ENCODE measurements around the gene LOXL1. TPM values are rescaled to one million over a fixed set of nuclear protein-coding genes. Genes with fewer than 3 reads are reported as not detected.

LOXL1 gene
- total and polyA plus RNA-seq, 2 experiments from 2014 or later: 54.5 to 92.4 TPM

DNA sequence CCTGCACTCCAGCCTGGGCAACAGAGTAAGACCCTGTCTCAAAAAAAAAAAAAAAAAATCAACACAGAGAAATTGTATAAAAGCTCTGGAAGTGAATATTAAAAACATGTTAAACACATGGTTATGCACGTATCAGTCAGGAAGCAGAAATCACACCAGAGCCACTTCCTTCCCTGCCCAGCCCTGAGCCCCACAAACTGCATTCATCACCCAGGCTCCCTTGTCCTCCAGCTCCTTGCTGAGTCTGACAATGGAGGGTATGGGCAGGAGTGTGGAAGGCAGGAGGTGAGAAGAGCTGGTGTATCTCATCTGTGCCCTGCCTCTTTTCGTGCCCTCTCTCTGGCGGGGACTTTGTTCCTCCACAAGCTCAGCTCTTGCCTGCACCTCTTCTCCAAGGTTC, 12.1 kb upstream of the LOXL1 start:
- H3K9me3 ChIP-seq (ENCODE audit: low read depth): no peaks in the 10 kb centered on the region
- no peak for DNase-seq (ENCODE audit: low read depth in 1 of 2, low spot score in 1 of 2)
- no peak overlapping the region for H3K4me3 ChIP-seq
- no peaks in the 10 kb centered on the region for H3K27me3 ChIP-seq
- no peaks in the 10 kb centered on the region for H3K4me1 ChIP-seq (ENCODE audit: low read depth)
- TF ChIP-seq, protein P1, sequence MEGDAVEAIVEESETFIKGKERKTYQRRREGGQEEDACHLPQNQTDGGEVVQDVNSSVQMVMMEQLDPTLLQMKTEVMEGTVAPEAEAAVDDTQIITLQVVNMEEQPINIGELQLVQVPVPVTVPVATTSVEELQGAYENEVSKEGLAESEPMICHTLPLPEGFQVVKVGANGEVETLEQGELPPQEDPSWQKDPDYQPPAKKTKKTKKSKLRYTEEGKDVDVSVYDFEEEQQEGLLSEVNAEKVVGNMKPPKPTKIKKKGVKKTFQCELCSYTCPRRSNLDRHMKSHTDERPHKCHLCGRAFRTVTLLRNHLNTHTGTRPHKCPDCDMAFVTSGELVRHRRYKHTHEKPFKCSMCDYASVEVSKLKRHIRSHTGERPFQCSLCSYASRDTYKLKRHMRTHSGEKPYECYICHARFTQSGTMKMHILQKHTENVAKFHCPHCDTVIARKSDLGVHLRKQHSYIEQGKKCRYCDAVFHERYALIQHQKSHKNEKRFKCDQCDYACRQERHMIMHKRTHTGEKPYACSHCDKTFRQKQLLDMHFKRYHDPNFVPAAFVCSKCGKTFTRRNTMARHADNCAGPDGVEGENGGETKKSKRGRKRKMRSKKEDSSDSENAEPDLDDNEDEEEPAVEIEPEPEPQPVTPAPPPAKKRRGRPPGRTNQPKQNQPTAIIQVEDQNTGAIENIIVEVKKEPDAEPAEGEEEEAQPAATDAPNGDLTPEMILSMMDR (IDR thresholded peaks at IDR 0.05; ENCODE audit: low read depth, low read length): no peak
- H3K27ac ChIP-seq: no peak overlapping the region
- H3K36me3 ChIP-seq: no peaks in the 10 kb centered on the region

DNA sequence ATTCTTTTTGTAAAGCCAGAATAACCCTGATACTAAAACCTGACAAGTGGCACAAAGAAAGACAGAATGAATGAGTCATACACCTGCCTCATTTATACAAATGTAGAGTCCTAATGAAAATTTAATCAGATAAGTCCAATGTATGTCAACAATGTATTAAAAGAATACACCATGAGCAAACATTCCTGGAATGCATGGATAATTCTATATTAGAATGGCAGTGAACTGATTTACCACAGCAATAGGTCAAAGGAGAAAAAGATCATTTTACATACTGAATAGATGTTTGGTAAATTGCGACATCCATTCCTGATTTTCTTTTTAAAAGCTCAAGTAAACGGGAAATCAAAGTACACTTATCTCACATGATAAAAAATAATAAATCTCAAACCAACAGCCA, 11.2 kb upstream of the LOXL1 start:
- H3K27me3 ChIP-seq: no peaks in the 10 kb centered on the region
- H3K36me3 ChIP-seq: no peaks in the 10 kb centered on the region
- H3K27ac ChIP-seq: no peak overlapping the region
- H3K4me3 ChIP-seq: no peak overlapping the region
- DNase-seq (ENCODE audit: low read depth in 1 of 2, low spot score in 1 of 2): no peak
- no peaks in the 10 kb centered on the region for H3K9me3 ChIP-seq (ENCODE audit: low read depth)
- TF ChIP-seq, protein P1 (IDR thresholded peaks at IDR 0.05; ENCODE audit: low read depth, low read length): no peak
- H3K4me1 ChIP-seq (ENCODE audit: low read depth): no peaks in the 10 kb centered on the region

DNA sequence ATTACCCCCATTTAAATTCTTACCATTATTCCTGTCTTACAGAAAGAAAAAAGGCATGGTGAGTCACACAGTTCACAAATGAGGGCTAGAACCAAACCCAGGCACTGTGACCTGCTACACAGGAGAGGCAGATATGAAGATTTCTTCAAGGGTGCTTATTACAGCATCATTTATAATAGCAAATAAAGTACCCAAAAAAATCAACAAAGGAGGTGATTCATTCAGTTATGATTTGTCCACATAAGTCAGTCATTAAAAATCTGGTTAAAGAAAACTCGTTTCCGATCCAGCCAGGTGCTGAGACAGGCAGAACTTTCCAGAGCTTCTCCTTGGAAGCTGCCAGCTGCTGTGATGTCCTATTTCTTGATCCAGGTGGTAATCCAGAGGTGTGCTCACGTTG, 7.5 kb upstream of the LOXL1 start:
- H3K27me3 ChIP-seq: no peaks in the 10 kb centered on the region
- H3K4me3 ChIP-seq: no peak overlapping the region
- TF ChIP-seq, protein P1 (IDR thresholded peaks at IDR 0.05; ENCODE audit: low read depth, low read length): no peak
- no peak overlapping the region for H3K27ac ChIP-seq
- DNase-seq (ENCODE audit: low read depth in 1 of 2, low spot score in 1 of 2): no peak
- H3K36me3 ChIP-seq: no peaks in the 10 kb centered on the region
- H3K4me1 ChIP-seq (ENCODE audit: low read depth): peaks cover 33% of the 10 kb centered on the region
- no peaks in the 10 kb centered on the region for H3K9me3 ChIP-seq (ENCODE audit: low read depth)

DNA sequence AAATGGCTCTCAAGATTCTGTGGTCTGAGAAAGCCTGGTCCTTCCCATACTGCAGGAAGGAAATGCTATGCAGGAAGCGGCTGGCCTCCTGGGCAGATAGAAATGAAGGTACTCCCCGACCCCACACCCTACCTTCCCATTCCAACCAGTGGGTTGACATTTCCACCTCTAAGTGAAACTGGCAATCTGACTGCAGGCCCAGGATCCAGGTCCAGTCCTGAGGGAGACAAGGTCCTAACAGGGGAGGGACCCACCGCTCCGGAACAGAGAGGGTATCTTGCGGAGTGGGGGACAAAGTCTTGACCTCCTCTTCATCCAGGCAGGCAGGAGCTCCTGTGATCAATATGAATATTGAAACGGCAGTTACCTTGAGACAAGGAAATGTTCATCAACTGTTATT, 6.6 kb upstream of the LOXL1 start:
- Histone ChIP-seq H3K36me3 (no peaks in the 10 kb centered on the region), H3K27ac (no peak overlapping the region), H3K9me3 (ENCODE audit: low read depth) (no peaks in the 10 kb centered on the region), H3K27me3 (no peaks in the 10 kb centered on the region), H3K4me3 (no peak overlapping the region), H3K4me1 (ENCODE audit: low read depth) (peaks cover 39% of the 10 kb centered on the region)
- TF ChIP-seq, protein P1 (IDR thresholded peaks at IDR 0.05; ENCODE audit: low read depth, low read length): no peak
- DNase-seq (ENCODE audit: low read depth in 1 of 2, low spot score in 1 of 2): no peak

DNA sequence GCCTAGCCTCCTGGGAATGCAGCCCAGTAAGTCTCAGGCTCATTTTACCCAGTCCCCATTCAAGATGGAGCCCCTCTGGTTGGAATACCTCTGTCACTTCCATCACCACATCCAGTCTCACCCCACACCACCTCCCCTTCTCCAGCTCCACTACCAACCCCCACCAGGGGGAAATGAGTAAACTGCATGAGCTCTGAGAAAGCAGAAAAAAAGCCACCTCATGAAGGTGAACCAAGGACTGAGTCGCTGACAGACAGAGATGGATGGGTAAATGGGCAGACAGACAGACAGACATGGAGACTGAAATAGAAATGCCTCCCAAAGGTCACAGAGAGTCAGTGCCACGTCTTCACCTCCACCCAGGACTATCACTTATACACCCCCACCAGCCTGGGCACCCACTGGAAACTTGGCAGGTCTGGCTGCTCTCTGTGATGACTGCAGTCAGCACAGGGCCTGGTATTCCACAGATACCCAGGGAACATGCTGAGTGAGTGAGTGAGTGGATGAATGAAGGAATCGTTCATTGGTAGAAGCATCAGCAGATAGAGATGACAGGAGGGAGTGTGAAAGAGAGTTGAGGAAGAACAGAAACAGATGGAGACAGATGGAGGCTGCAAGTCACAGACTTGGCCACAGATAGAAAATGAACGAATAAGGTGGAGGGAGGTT, 4.9 kb upstream of the LOXL1 start:
- H3K4me3 ChIP-seq: no peak overlapping the region
- H3K36me3 ChIP-seq: no peaks in the 10 kb centered on the region
- peaks cover 39% of the 10 kb centered on the region for H3K4me1 ChIP-seq (ENCODE audit: low read depth)
- DNase-seq (ENCODE audit: low read depth in 1 of 2, low spot score in 1 of 2): no peak
- no peaks in the 10 kb centered on the region for H3K27me3 ChIP-seq
- H3K27ac ChIP-seq: peak overlapping the region; percentile 73
- H3K9me3 ChIP-seq (ENCODE audit: low read depth): no peaks in the 10 kb centered on the region
- TF ChIP-seq, protein P1 (IDR thresholded peaks at IDR 0.05; ENCODE audit: low read depth, low read length): no peak

Measured in cardiac muscle cell (in vitro differentiated cells and primary cell).